ENCODE data around the gene PIGN. TPM values are rescaled to one million over a fixed set of nuclear protein-coding genes. Genes with fewer than 3 reads are reported as not detected.

The PIGN gene
- total RNA-seq, 1 experiment from 2014 or later: 21.4 TPM

- ChIA-PET CTCF (no interaction called here), POLR2A (no interaction called here)
- intact Hi-C loops (cut with micrococcal nuclease; ENCODE audit: unreplicated experiment) (no loop called here), in situ Hi-C loops (cut with HindIII; ENCODE audit: low pct_unique_long_range_greater_than_20kb, low sequenced_read_pairs) (no loop called here)
- Histone ChIP-seq H3K27ac (ENCODE audit: low read length) (no peak overlapping the region), H3K36me3 (ENCODE audit: control insufficient read depth, insufficient read depth, low read length) (no peaks in the 10 kb centered on the region), H3K4me3 (ENCODE audit: low read depth in 2 of 2, low read length in 2 of 2) (no peak overlapping the region), H3K4me1 (ENCODE audit: control insufficient read depth, insufficient read depth, low read length) (no peaks in the 10 kb centered on the region), H3K9me3 (ENCODE audit: control insufficient read depth, insufficient read depth, low read depth, low read length) (no peaks in the 10 kb centered on the region), H3K27me3 (ENCODE audit: control insufficient read depth, insufficient read depth, low read length) (no peaks in the 10 kb centered on the region)
- no TSS peak for BruUV-seq (replicated peaks)
- ATAC-seq (no peak), DNase-seq (ENCODE audit: low read depth, low spot score) (no peak)
- TF ChIP-seq SIN3A (IDR thresholded peaks at IDR 0.05; ENCODE audit: borderline replicate concordance, insufficient read depth, low read depth, low read length): no peak
- TF ChIP-seq, protein P1, sequence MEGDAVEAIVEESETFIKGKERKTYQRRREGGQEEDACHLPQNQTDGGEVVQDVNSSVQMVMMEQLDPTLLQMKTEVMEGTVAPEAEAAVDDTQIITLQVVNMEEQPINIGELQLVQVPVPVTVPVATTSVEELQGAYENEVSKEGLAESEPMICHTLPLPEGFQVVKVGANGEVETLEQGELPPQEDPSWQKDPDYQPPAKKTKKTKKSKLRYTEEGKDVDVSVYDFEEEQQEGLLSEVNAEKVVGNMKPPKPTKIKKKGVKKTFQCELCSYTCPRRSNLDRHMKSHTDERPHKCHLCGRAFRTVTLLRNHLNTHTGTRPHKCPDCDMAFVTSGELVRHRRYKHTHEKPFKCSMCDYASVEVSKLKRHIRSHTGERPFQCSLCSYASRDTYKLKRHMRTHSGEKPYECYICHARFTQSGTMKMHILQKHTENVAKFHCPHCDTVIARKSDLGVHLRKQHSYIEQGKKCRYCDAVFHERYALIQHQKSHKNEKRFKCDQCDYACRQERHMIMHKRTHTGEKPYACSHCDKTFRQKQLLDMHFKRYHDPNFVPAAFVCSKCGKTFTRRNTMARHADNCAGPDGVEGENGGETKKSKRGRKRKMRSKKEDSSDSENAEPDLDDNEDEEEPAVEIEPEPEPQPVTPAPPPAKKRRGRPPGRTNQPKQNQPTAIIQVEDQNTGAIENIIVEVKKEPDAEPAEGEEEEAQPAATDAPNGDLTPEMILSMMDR (IDR thresholded peaks at IDR 0.05): no peak
These were observed 58.7 kb downstream of the PIGN start for GRCh38 chr18:62128157-62128556.

- ChIA-PET POLR2A (no interaction called here), CTCF (no interaction called here)
- DNase-seq (ENCODE audit: low read depth, low spot score): no peak
- Histone ChIP-seq H3K27me3 (ENCODE audit: control insufficient read depth, insufficient read depth, low read length) (no peaks in the 10 kb centered on the region), H3K36me3 (ENCODE audit: control insufficient read depth, insufficient read depth, low read length) (no peaks in the 10 kb centered on the region), H3K27ac (ENCODE audit: low read length) (no peak overlapping the region), H3K4me1 (ENCODE audit: control insufficient read depth, insufficient read depth, low read length) (no peaks in the 10 kb centered on the region), H3K4me3 (ENCODE audit: low read depth in 2 of 2, low read length in 2 of 2) (no peak overlapping the region), H3K9me3 (ENCODE audit: control insufficient read depth, insufficient read depth, low read depth, low read length) (no peaks in the 10 kb centered on the region)
- BruUV-seq (replicated peaks): no TSS peak
- intact Hi-C loops (cut with micrococcal nuclease; ENCODE audit: unreplicated experiment) (no loop called here), in situ Hi-C loops (cut with HindIII; ENCODE audit: low pct_unique_long_range_greater_than_20kb, low sequenced_read_pairs) (no loop called here)
- no peak for ATAC-seq
- TF ChIP-seq TCF7L2 (IDR thresholded peaks at IDR 0.05; ENCODE audit: low read depth, low read length) (no peak), POLR2AphosphoS5 (IDR thresholded peaks at IDR 0.05; ENCODE audit: low read depth, low read length) (no peak), SIN3A (IDR thresholded peaks at IDR 0.05; ENCODE audit: borderline replicate concordance, insufficient read depth, low read depth, low read length) (no peak)
- TF ChIP-seq, protein P2, sequence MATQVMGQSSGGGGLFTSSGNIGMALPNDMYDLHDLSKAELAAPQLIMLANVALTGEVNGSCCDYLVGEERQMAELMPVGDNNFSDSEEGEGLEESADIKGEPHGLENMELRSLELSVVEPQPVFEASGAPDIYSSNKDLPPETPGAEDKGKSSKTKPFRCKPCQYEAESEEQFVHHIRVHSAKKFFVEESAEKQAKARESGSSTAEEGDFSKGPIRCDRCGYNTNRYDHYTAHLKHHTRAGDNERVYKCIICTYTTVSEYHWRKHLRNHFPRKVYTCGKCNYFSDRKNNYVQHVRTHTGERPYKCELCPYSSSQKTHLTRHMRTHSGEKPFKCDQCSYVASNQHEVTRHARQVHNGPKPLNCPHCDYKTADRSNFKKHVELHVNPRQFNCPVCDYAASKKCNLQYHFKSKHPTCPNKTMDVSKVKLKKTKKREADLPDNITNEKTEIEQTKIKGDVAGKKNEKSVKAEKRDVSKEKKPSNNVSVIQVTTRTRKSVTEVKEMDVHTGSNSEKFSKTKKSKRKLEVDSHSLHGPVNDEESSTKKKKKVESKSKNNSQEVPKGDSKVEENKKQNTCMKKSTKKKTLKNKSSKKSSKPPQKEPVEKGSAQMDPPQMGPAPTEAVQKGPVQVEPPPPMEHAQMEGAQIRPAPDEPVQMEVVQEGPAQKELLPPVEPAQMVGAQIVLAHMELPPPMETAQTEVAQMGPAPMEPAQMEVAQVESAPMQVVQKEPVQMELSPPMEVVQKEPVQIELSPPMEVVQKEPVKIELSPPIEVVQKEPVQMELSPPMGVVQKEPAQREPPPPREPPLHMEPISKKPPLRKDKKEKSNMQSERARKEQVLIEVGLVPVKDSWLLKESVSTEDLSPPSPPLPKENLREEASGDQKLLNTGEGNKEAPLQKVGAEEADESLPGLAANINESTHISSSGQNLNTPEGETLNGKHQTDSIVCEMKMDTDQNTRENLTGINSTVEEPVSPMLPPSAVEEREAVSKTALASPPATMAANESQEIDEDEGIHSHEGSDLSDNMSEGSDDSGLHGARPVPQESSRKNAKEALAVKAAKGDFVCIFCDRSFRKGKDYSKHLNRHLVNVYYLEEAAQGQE (IDR thresholded peaks at IDR 0.05; ENCODE audit: insufficient read depth in 1 of 2, low read depth in 2 of 2, low read length in 1 of 2): no peak
- TF ChIP-seq, protein P1 (IDR thresholded peaks at IDR 0.05): no peak
These were observed 60.1 kb downstream of the PIGN start for GRCh38 chr18:62126737-62127136.

- POLR2A ChIA-PET: no interaction called here
- no peaks in the 10 kb centered on the region for H3K9me3 ChIP-seq (ENCODE audit: control insufficient read depth, insufficient read depth, low read depth, low read length)
- no peak overlapping the region for H3K4me3 ChIP-seq (ENCODE audit: low read depth in 2 of 2, low read length in 2 of 2)
- DNase-seq (ENCODE audit: low read depth, low spot score) (no peak), ATAC-seq (no peak)
- no peak for TF ChIP-seq POLR2AphosphoS5 (IDR thresholded peaks at IDR 0.05; ENCODE audit: low read depth, low read length)
- TF ChIP-seq SIN3A (IDR thresholded peaks at IDR 0.05; ENCODE audit: borderline replicate concordance, insufficient read depth, low read depth, low read length): no peak
- H3K36me3 ChIP-seq (ENCODE audit: control insufficient read depth, insufficient read depth, low read length): no peaks in the 10 kb centered on the region
- H3K27ac ChIP-seq (ENCODE audit: low read length): no peak overlapping the region
- intact Hi-C loops (cut with micrococcal nuclease; ENCODE audit: unreplicated experiment): no loop called here
- in situ Hi-C loops (cut with HindIII; ENCODE audit: low pct_unique_long_range_greater_than_20kb, low sequenced_read_pairs): no loop called here
- no TSS peak for BruUV-seq (replicated peaks)
- CTCF ChIA-PET: no interaction called here
- no peaks in the 10 kb centered on the region for H3K4me1 ChIP-seq (ENCODE audit: control insufficient read depth, insufficient read depth, low read length)
- H3K27me3 ChIP-seq (ENCODE audit: control insufficient read depth, insufficient read depth, low read length): no peaks in the 10 kb centered on the region
These were observed 61.2 kb downstream of the PIGN start for GRCh38 chr18:62125702-62126101.
